HG02973 (cell line): ENCODE results near the gene ANKEF1.

Experiments used
- ATAC-seq: cut with Tn5 transposase; IDR thresholded peaks from one replicate; pipeline ENCODE4 v1.9.1; 2021; ENCODE audit warnings: moderate library complexity; ENCODE audit not compliant: unreplicated experiment

The ANKEF1 gene

GRCh38 chr20:10034717-10035571 is at the start of gene ANKEF1:
TSS of gene ANKEF1 (plus strand) at chr20:10034987. CDS start at chr20:10038302, 3,315 bp downstream.
- peak; percentile 91 for ATAC-seq

GRCh38 chr20:9985281-9985680 is 49.5 kb upstream of the ANKEF1 start:
- ATAC-seq = no peak

- ATAC-seq = no peak
Measured at GRCh38 chr20:9985773-9986172, 49.0 kb upstream of the ANKEF1 start.

- ATAC-seq = no peak
Measured at GRCh38 chr20:9989066-9989724, 45.6 kb upstream of the ANKEF1 start.

DNA sequence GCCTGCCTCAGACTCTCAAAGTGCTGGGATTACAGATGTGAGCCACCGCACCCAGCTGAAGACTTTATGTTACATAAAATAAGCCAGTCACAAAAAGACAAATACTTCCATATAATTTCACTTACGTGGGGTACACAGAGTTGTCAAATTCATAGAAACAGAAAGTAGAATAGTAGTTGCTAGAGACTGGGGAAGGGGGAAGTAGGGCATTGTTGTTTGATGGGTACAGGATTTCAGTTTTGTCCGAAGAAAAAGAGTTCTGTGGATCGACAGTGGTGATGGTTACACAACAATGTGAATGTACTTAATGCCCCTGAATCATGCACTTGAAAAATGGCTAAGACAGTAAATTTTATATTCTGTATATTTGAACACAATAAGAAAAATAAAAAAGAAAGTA is 41.6 kb upstream of the ANKEF1 start:
- ATAC-seq = no peak

DNA sequence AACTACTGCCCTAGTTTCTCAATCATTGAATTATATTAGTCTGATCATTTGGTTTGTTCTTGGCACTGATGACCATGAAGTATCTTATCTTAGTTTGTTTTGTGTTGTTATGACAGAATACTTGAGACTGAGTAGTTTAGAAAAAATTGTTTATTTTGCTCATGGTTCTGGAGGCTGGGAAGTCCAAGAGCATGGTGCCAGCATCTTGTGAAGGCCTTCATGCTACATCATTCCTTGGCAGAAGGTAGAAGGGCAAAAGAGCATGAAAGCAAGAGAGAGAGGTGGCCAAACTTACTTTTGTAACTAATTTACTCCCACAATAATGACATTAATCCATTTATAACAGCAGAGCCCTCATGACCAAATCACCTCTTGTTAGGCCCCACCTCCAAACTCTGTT is 40.1 kb upstream of the ANKEF1 start:
- ATAC-seq = no peak

DNA sequence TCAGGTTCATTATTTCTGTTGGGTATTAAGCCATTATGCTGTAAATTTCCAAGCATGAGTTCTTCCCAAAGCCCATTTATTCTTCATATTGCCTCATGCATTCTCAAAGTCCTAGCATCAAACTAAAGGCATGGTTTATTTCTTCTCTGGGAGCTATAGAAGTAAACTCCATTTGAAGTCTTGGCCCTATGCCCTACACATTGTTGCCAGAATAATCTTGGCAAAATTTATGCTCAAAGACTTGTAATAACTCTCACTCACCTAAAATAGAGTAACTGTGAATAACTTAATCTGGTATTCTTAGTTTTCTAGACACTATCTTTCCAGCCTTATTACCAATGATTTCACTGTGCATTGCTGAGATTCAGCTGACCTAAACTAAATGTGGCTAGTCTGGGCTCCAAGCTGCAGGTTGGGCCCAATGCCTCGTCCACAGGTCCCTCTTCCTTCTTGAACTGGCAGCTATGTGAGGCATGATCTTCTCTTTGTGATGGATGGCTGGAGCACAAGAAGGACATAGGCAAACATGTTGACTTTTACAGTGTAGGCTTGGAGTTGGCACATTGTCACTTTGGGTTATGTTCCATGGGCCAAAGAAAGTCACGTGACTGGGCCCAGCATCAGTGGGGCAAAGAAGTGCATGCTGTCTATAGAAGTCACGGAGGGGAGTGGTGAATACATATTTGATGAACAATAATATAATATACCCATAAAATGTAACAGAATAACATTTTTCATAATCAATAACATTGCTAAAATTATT is 39.1 kb upstream of the ANKEF1 start:
- ATAC-seq = no peak

DNA sequence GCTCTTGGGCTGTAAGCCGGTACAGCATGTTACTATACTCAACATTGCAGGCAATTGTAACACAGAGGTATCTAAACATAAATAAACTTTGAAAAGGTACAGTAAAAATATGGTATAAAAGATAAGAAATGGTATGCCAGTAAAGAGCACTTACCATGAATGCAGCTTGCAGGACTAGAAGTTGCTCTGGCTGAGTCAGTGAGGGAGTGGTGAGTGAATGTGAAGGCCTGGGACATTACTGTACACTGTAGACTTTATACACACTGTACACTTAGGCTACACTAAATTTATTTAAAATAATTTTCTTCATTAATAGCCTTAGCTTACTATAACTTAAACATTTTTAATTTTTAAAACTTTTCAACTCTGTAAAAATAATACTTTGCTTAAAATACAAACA is 37.8 kb upstream of the ANKEF1 start:
- ATAC-seq = no peak

GRCh38 chr20:9999645-10000044 is 35.1 kb upstream of the ANKEF1 start:
- ATAC-seq = no peak

DNA sequence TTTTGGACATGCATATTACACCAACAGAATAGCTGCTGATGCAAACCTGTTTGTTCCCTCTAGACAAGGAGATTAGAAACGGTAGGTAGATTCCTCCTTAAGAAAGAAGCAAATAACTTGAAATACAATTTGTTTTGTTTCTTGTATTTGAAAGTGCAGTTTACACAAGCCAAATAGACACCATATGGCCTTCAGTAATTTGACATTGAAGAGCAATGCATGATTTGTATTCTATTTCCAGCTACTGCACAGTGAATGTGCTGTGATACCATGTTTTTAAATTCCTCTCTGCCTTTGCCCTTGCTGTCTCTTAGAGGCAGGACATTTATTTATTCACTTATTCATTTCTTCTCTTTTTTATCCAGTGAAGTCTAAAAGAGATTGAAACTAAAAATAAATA is 31.9 kb upstream of the ANKEF1 start:
- no peak for ATAC-seq

- no peak for ATAC-seq
Measured at GRCh38 chr20:10004900-10005299, 29.9 kb upstream of the ANKEF1 start.

DNA sequence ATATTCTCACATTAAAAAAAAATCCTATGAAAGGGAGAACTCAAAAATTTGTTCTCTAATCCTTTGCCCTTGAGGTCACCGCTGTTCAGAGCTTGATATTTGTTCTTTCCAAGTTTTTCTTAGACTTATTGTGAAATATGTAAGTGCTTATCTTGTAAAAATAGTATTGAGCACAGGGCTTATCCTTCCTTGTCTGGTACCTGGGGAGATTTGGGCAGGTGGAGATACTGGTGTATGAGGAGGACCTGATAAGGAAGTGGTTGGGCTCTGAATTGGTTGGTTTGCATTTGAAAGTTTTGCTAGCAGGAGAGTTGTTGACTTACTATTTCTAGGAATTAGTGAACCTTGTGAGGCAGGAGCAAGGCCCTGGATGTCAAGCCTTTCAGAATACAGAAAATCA is 28.9 kb upstream of the ANKEF1 start:
- no peak for ATAC-seq

DNA sequence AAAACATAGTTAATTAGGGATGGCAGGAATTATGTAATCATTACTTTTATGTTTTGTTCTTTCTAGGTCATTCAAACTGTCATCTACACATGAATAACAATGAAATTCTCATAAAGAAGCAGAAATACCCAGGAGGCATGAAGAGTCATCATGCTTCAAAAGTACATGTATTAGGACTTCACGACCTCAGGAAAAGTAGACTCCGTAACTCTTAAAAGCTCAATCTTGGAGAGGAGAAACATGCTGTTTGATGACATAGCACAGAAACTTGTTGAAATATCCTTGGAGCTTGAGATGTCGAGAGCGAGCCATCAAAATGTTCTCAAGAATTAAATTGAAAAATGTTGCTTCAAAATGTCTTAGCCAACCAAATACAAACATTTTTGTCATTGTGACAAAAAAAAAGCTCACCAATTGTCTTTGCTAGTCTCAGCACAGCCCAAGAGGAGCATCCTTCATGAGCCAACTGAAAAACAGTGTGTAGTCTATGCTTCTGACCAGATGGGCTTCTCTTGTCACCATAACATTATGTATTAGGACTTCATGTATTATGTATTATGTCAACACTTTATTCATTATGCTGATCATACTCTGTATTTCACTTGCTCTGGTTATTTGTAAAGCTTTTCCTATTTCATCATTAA is 28.2 kb upstream of the ANKEF1 start:
- ATAC-seq = no peak

GRCh38 chr20:10007158-10007557 is 27.6 kb upstream of the ANKEF1 start:
- ATAC-seq = no peak

GRCh38 chr20:10007747-10008146 is 27.0 kb upstream of the ANKEF1 start:
- ATAC-seq = no peak

GRCh38 chr20:10012464-10012863 is 22.3 kb upstream of the ANKEF1 start:
- no peak for ATAC-seq

DNA sequence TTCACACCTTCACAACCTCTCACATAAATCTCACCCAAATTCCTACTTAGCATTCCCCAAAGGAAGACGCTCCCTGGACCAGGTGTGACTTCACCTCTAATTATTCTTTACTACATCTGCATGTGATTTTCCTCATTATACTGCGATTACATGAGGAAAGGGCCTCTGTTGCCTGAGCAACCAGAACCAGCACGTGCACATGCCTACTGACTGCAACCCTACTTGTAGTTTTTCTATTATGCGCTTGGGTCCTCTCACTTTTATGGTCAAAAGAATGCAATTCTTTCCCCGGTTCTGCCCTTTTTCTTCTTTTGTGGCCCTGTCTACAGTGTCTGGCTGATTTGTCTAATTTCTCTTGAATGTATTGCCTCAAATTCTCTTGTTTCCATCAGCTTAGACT is 20.4 kb upstream of the ANKEF1 start:
- ATAC-seq = no peak

GRCh38 chr20:10020937-10021336 is 13.8 kb upstream of the ANKEF1 start:
- ATAC-seq = no peak

- no peak for ATAC-seq
Measured at GRCh38 chr20:10022625-10023024, 12.2 kb upstream of the ANKEF1 start.

DNA sequence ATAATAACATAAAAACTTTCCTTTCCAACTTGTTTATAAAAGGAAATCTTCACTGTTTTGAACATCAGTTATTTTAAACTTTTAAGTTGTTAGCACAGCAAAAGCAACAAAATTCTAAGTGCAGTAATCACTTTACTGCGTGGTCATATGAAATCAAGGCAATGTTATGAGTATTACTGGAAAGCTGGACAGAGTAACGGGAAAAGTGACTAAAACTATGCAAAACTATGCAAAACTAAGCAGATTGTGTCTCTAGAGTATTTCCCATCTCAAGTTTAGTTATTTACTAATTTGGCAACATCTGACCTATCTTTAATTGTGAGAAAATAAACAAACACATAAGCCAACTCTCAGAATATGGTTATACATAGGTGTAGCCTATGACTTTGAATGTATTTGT is 10.9 kb upstream of the ANKEF1 start:
- no peak for ATAC-seq
